HepG2 (cell line): ENCODE results near the gene GJA9. TPM values are rescaled to one million over a fixed set of nuclear protein-coding genes. Genes with fewer than 3 reads are reported as not detected.

ENCODE experiments used
- ATAC-seq: fragments of 200-7000 bp; cut with Tn5 transposase; 3 replicates; pipeline ENCODE4 v1.9.1; 2020; ENCODE audit warnings: mild to moderate bottlenecking, moderate library complexity
- BruUV-seq: library from RNA; stranded (reverse); fragments of 400-500 nt; replicated peaks from 2 replicates; lab custom pipeline; 2021; lab: Mats Ljungman, UMichigan
- CTCF ChIA-PET: fragments of 300-600 bp; formaldehyde crosslinking; extraction: SDS; loops from one replicate; lab custom pipeline; 2021; ENCODE audit warnings: low total read pairs, inconsistent platforms, low intra/inter-chr PET ratio; lab: Yijun Ruan, JAX
- POLR2A ChIA-PET: fragments of 350-600 bp; sonication (Branson Sonifier 250); formaldehyde crosslinking; loops from one replicate; lab custom pipeline; 2020; ENCODE audit warnings: antibody characterized with exemption, inconsistent platforms; lab: Yijun Ruan, JAX
- DNase-seq: peaks from one replicate; pipeline ENCODE4 v3.0.0-alpha.2; 2015; ENCODE audit warnings: low spot score
- FAIRE-seq: peaks from 3 replicates; lab custom pipeline; 2011; peaks lifted over from hg19 to GRCh38; lab: Jason Lieb, UNC
- H2AFZ ChIP-seq: one replicate; pipeline ENCODE4 v1.6.1; 2011; ENCODE audit warnings: low read length, inconsistent platforms
- H3K27ac ChIP-seq: fragments of 300-600 bp; 3 replicates; pipeline ENCODE4 v1.8.0; 2011; ENCODE audit warnings: mixed run types, mild to moderate bottlenecking, mixed read lengths, low read length, inconsistent platforms; ENCODE audit not compliant: insufficient read depth; ENCODE audit errors: extremely low read length
- H3K27me3 ChIP-seq, 2 experiments: fragments of 200-600 bp in 1 of 2; 2 replicates in 1 of 2; 3 replicates in 1 of 2; pipeline versions ENCODE4 v1.6.0 to v1.8.0; 2011; ENCODE audit warnings: low read length in 2 of 2, mild to moderate bottlenecking in 2 of 2, moderate library complexity in 2 of 2, inconsistent platforms in 1 of 2; ENCODE audit not compliant: insufficient read depth in 2 of 2, control insufficient read depth in 1 of 2
- H3K36me3 ChIP-seq, 2 experiments: fragments of 200-600 bp in 1 of 2; replicated peaks in 1 of 2; 2 replicates in 1 of 2; 3 replicates in 1 of 2; pipeline versions ENCODE4 v1.5.1 to v1.8.0; 2011; ENCODE audit warnings: low read length in 2 of 2, inconsistent platforms in 1 of 2; ENCODE audit not compliant: insufficient read depth in 2 of 2, control insufficient read depth in 1 of 2
- H3K4me1 ChIP-seq: 2 replicates; pipeline ENCODE4 v1.5.1; 2012; ENCODE audit warnings: low read length, inconsistent platforms; ENCODE audit not compliant: insufficient read depth
- H3K4me2 ChIP-seq: 2 replicates; pipeline ENCODE4 v1.6.0; 2011; ENCODE audit warnings: low read depth, low read length, inconsistent platforms
- H3K4me3 ChIP-seq, 3 experiments: fragments of 200-600 bp in 1 of 3; sonication (generic), shearing (Covaris generic) in 1 of 3; replicated peaks in 1 of 3; 2 replicates each; pipeline ENCODE4 v1.5.1; 2011 to 2016; ENCODE audit warnings: low read length in 3 of 3, inconsistent platforms in 2 of 3, low read depth in 2 of 3, mild to moderate bottlenecking in 2 of 3, control low read depth in 1 of 3, mixed read lengths in 1 of 3; ENCODE audit not compliant: insufficient read depth in 1 of 3
- H3K79me2 ChIP-seq: one replicate; pipeline ENCODE4 v1.6.1; 2011; ENCODE audit warnings: low read length, inconsistent platforms; ENCODE audit not compliant: insufficient read depth
- H3K9ac ChIP-seq: 2 replicates; pipeline ENCODE4 v1.6.0; 2011; ENCODE audit warnings: mild to moderate bottlenecking, low read depth, low read length, inconsistent platforms; ENCODE audit not compliant: insufficient read depth
- H3K9me3 ChIP-seq: 2 replicates; pipeline ENCODE4 v1.5.1; 2012; ENCODE audit warnings: mild to moderate bottlenecking, low read length
- H4K20me1 ChIP-seq: 2 replicates; pipeline ENCODE4 v1.6.0; 2011; ENCODE audit warnings: inconsistent platforms, mild to moderate bottlenecking, low read length, moderate library complexity; ENCODE audit not compliant: insufficient read depth
- FOXK2 ChIP-seq: fragments of 450-650 bp; IDR thresholded peaks from 2 replicates; pipeline ENCODE4 v1.6.1; 2016
- IRX3 ChIP-seq: sonication (generic); formaldehyde crosslinking; IDR thresholded peaks from 2 replicates; pipeline ENCODE4 v1.8.1; 2023; ENCODE audit warnings: mild to moderate bottlenecking, low read depth, missing genetic modification reagents, borderline replicate concordance
- KDM4B ChIP-seq: sonication (generic); formaldehyde crosslinking; IDR thresholded peaks from 2 replicates; pipeline ENCODE4 v1.4.0; 2020; ENCODE audit warnings: missing genetic modification reagents
- NFKBIZ ChIP-seq: IDR thresholded peaks from 2 replicates; pipeline ENCODE4 v1.6.1; 2018; ENCODE audit warnings: missing genetic modification reagents, missing compliant biosample characterization
- SALL1 ChIP-seq: sonication (generic); formaldehyde crosslinking; IDR thresholded peaks from 2 replicates; pipeline ENCODE4 v1.8.0; 2022; ENCODE audit warnings: mild to moderate bottlenecking, missing genetic modification reagents
- U2AF2 ChIP-seq: fragments of 200-400 bp; formaldehyde crosslinking; IDR thresholded peaks from 2 replicates; pipeline ENCODE4 v1.6.1; 2017; ENCODE audit warnings: low read depth, mild to moderate bottlenecking, low read length
- ZNF367 ChIP-seq: sonication (generic); formaldehyde crosslinking; IDR thresholded peaks from 2 replicates; pipeline ENCODE4 v1.4.0; 2020; ENCODE audit warnings: missing genetic modification reagents, borderline replicate concordance
- ZNF460 ChIP-seq: sonication (generic); formaldehyde crosslinking; IDR thresholded peaks from 2 replicates; pipeline ENCODE4 v1.5.1; 2020; ENCODE audit warnings: missing genetic modification reagents, mild to moderate bottlenecking, borderline replicate concordance
- in situ Hi-C: cut with HindIII; loops from 2 replicates; pipeline ENCODE4 v1.10.0; 2017; ENCODE audit warnings: low pct_unique_long_range_greater_than_20kb; ENCODE audit not compliant: extremely low pct_ligation_motif_present
- intact Hi-C: fragments of 100-400 bp; cut with micrococcal nuclease; formaldehyde crosslinking; loops from one replicate; pipeline ENCODE4 v1.10.0; 2022; ENCODE audit not compliant: unreplicated experiment
- polyA plus RNA-seq, 8 experiments: library from polyadenylated mRNA; depleted of rRNA in 3 of 8; stranded (reverse) in 7 of 8; unstranded in 1 of 8; fragments of >200 nt; fragmentation: Illumina TruSeq in 4 of 8; extraction: Trizol in 4 of 8; gene quantifications; 2 replicates each; pipeline versions ENCODE4 v1.2.1 to v1.2.3, GENCODE V29; 2011 to 2016; ENCODE audit warnings: low read depth in 4 of 8, missing spikeins in 1 of 8, mixed read lengths in 1 of 8; ENCODE audit not compliant: insufficient read depth in 1 of 8
- total RNA-seq, 5 experiments: library from RNA; depleted of rRNA; stranded (reverse); fragments of >200 nt; fragmentation: Illumina TruSeq; extraction: Trizol; gene quantifications; 2 replicates each; pipeline ENCODE4 v1.2.3, GENCODE V29; 2016; ENCODE audit warnings: low read depth in 1 of 5
- TF ChIP-seq, protein P1 (sequence below): sonication (generic); formaldehyde crosslinking; IDR thresholded peaks from 2 replicates; pipeline ENCODE4 v1.4.0; 2020; ENCODE audit warnings: missing genetic modification reagents

GJA9 gene
- total and polyA plus RNA-seq, 2 of the 13 experiments (the other 11 are each of a cell fraction or from before 2014, with no cell fraction given), result 0.08 to 0.13 TPM

DNA sequence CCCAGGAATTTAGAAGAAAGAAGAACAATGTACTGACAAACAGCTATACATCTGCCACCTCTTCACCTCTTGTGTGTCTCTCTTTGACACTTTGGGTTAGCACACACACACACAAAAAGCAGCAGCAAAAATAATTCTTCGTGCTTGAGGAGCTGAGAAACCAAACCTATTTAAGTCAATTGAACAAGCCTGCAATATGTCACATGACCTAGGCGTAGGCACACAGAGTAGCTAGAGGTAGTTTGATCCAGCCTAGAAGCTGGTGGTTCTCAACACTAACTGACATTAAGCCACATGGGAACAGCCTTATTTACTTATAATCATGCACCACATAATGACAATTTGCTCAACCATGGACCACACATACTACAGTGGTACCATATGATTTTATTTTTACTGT lies 54.1 kb downstream of the GJA9 start (continued):
- no peak for TF ChIP-seq U2AF2

DNA sequence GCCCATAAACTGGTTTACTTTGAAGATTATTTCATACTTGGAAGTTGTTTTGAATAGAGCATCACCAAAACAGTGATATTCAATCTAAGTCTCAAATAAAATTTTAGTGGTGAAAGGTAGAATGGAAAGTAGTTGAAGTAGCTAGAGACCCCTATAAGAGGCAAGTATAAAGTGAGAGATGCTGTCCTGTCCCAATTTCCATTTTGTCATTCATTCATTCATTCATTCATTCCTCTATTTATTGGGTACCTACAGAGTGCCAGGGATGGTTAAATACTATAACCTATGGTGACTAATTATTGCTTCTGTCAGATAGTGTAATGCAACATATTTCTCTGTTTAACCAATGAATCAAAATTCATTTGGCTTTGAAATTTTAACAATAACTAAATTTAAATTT lies 54.5 kb downstream of the GJA9 start:
- H4K20me1 ChIP-seq, result no peaks in the 10 kb centered on the region
- FAIRE-seq (no peak), DNase-seq (no peak), ATAC-seq (no peak)
- intact Hi-C loops, result no loop called here
- CTCF ChIA-PET, result no interaction called here
- in situ Hi-C loops, result no loop called here
- no peaks in the 10 kb centered on the region for H3K36me3 ChIP-seq
- no TSS peak for BruUV-seq
- H3K79me2 ChIP-seq, result no peaks in the 10 kb centered on the region
- no peaks in the 10 kb centered on the region for H3K4me1 ChIP-seq
- TF ChIP-seq ZNF460 (CRISPR knock-in tag) (no peak), ZNF367 (no peak), NFKBIZ (no peak), FOXK2 (no peak), IRX3 (CRISPR knock-in tag) (no peak), KDM4B (CRISPR knock-in tag) (no peak), SALL1 (CRISPR knock-in tag) (no peak)
- TF ChIP-seq, protein P1, sequence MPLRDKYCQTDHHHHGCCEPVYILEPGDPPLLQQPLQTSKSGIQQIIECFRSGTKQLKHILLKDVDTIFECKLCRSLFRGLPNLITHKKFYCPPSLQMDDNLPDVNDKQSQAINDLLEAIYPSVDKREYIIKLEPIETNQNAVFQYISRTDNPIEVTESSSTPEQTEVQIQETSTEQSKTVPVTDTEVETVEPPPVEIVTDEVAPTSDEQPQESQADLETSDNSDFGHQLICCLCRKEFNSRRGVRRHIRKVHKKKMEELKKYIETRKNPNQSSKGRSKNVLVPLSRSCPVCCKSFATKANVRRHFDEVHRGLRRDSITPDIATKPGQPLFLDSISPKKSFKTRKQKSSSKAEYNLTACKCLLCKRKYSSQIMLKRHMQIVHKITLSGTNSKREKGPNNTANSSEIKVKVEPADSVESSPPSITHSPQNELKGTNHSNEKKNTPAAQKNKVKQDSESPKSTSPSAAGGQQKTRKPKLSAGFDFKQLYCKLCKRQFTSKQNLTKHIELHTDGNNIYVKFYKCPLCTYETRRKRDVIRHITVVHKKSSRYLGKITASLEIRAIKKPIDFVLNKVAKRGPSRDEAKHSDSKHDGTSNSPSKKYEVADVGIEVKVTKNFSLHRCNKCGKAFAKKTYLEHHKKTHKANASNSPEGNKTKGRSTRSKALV, result no peak
- H2AFZ ChIP-seq, result no peak overlapping the region
- no peaks in the 10 kb centered on the region for H3K9me3 ChIP-seq
- H3K27me3 ChIP-seq, result peaks cover 3 to 46% of the 10 kb centered on the region in 2 experiments; a peak in 4 of 5 replicates
- no peak overlapping the region for H3K4me3 ChIP-seq
- H3K27ac ChIP-seq, result no peak overlapping the region
- no peak overlapping the region for H3K4me2 ChIP-seq
- POLR2A ChIA-PET, result no interaction called here
- H3K9ac ChIP-seq, result no peak overlapping the region
